ENCODE data around the gene IFT25. TPM values are rescaled to one million over a fixed set of nuclear protein-coding genes. Genes with fewer than 3 reads are reported as not detected.

Gene IFT25
- 12.5 and 24.7 TPM in 2 replicates for total RNA-seq

GRCh38 chr1:53945433-53946251 lies at the start of gene IFT25:
TSS of gene IFT25 (minus strand) at chr1:53945699. CDS start at chr1:53940082, 5,617 bp downstream.

GRCh38 chr1:53946252-53947171 lies 1.0 kb upstream of the IFT25 start, which contains the start of gene LRRC42:
TSS of gene LRRC42 (plus strand) at chr1:53946350. CDS start at chr1:53952000, 5,650 bp downstream.

GRCh38 chr1:53893999-53894636 lies 51.4 kb downstream of the IFT25 start, which contains the start of gene DIO1:
TSS of gene DIO1 (plus strand) at chr1:53894187. CDS start at chr1:53894211, 24 bp downstream.

GRCh38 chr1:53889304-53890298 lies 55.9 kb downstream of the IFT25 start, which contains the start of gene YIPF1:
TSS of gene YIPF1 (minus strand) at chr1:53889797. CDS start at chr1:53888937, 860 bp downstream.

Other genes with a start within 250 kb of the IFT25 start
- 0.47 and 0.77 TPM in 2 replicates for gene GLIS1, start 206.5 kb downstream of the IFT25 start, total RNA-seq
- 4.8 and 6.0 TPM in 2 replicates for gene NDC1, start 107.4 kb downstream of the IFT25 start, total RNA-seq
- 17.0 and 18.5 TPM in 2 replicates for gene YIPF1, start 55.9 kb downstream of the IFT25 start, total RNA-seq
- gene DIO1, start 51.5 kb downstream of the IFT25 start, total RNA-seq = not detected in 2 replicates
- gene LRRC42, start 651 bp upstream of the IFT25 start, total RNA-seq = 18.5 and 20.3 TPM in 2 replicates
- gene LDLRAD1, start 72.5 kb upstream of the IFT25 start, total RNA-seq = not detected in 2 replicates
- 356 and 527 TPM in 2 replicates for gene TMEM59, start 107.5 kb upstream of the IFT25 start, total RNA-seq
- 4.4 and 5.2 TPM in 2 replicates for gene TCEANC2, start 107.9 kb upstream of the IFT25 start, total RNA-seq
- gene CDCP2, start 207.3 kb upstream of the IFT25 start, total RNA-seq = not detected in 2 replicates